ENCODE measurements around the gene KRT77.

DNA sequence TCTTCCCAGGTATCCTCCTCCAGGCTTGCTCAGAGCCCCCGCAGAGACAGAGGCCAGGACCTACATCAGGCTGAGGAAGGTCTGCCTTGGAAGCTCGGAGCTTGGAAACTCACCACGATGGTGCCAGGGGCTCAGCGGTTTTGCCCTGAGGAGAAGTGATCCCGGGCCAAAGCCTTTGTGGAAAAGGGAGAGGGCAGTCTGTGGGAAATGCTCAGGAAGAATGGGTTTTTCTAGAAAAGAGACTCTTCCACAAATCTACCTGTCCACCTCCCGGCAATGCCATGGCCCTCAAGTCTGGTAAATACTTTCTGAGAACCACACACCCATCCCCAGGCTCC lies 59.3 kb downstream of the KRT77 start:
- TF ChIP-seq POLR2A (IDR thresholded peaks at IDR 0.05), result no peak
- TF ChIP-seq, protein P1, sequence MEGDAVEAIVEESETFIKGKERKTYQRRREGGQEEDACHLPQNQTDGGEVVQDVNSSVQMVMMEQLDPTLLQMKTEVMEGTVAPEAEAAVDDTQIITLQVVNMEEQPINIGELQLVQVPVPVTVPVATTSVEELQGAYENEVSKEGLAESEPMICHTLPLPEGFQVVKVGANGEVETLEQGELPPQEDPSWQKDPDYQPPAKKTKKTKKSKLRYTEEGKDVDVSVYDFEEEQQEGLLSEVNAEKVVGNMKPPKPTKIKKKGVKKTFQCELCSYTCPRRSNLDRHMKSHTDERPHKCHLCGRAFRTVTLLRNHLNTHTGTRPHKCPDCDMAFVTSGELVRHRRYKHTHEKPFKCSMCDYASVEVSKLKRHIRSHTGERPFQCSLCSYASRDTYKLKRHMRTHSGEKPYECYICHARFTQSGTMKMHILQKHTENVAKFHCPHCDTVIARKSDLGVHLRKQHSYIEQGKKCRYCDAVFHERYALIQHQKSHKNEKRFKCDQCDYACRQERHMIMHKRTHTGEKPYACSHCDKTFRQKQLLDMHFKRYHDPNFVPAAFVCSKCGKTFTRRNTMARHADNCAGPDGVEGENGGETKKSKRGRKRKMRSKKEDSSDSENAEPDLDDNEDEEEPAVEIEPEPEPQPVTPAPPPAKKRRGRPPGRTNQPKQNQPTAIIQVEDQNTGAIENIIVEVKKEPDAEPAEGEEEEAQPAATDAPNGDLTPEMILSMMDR (IDR thresholded peaks at IDR 0.05), result no peak

Measured in breast epithelium (tissue), 3 donors.